ENCODE data around the gene LCLAT1.

- no peak for TF ChIP-seq CTCF (conservative IDR thresholded peaks at IDR 0.05)
- TF ChIP-seq ZFX (IDR thresholded peaks at IDR 0.05), result no peak
Measured at GRCh38 chr2:30662268-30663131, 215.5 kb downstream of the LCLAT1 start.
